PC-9 (cell line): Measurements from ENCODE around the gene RBP7. TPM values are rescaled to one million over a fixed set of nuclear protein-coding genes. Genes with fewer than 3 reads are reported as not detected.
"Not testable (repeated sequence)": the region's sequence is repeated elsewhere in the genome, so short reads cannot be mapped to it uniquely, and the experiment has no call there.

Experiments used
- BruUV-seq: library from RNA; stranded (reverse); fragments of 400-500 nt; replicated peaks from 2 replicates; lab custom pipeline; 2021; lab: Mats Ljungman, UMichigan
- CTCF ChIA-PET: fragments of 300-600 bp; sonication (Branson Sonifier 250); formaldehyde crosslinking; loops from one replicate; lab custom pipeline; 2022; ENCODE audit warnings: antibody characterized with exemption; lab: Charles Lee
- POLR2A ChIA-PET: fragments of 300-600 bp; sonication (Branson Sonifier 250); formaldehyde crosslinking; loops from one replicate; lab custom pipeline; 2022; ENCODE audit warnings: antibody characterized with exemption; ENCODE audit not compliant: unreplicated experiment; lab: Charles Lee
- DNase-seq, 2 experiments: peaks; one replicate each; pipeline versions ENCODE4 v3.0.0 to v3.0.0-alpha.2; 2015 to 2022; ENCODE audit warnings: mixed read lengths in 1 of 2
- H2AFZ ChIP-seq: fragments of 200-600 bp; sonication (generic); 2 replicates; pipeline ENCODE4 v1.8.1; 2017; ENCODE audit warnings: antibody characterized with exemption
- H3F3A ChIP-seq: fragments of 200-600 bp; sonication (generic); 2 replicates; pipeline ENCODE4 v1.8.1; 2017; ENCODE audit warnings: antibody characterized with exemption, mild to moderate bottlenecking, low read depth; ENCODE audit not compliant: insufficient read depth
- H3K27ac ChIP-seq: fragments of 200-600 bp; sonication (generic); 2 replicates; pipeline ENCODE4 v1.6.1; 2016; ENCODE audit warnings: mixed run types
- H3K27me3 ChIP-seq: fragments of 200-600 bp; sonication (generic); 2 replicates; pipeline ENCODE4 v1.6.1; 2016; ENCODE audit warnings: low read depth, mixed run types; ENCODE audit not compliant: insufficient read depth
- H3K36me3 ChIP-seq: fragments of 200-600 bp; sonication (generic); 2 replicates; pipeline ENCODE4 v1.6.1; 2016; ENCODE audit warnings: low read depth, mixed run types
- H3K4me1 ChIP-seq: fragments of 200-600 bp; sonication (generic); replicated peaks from 2 replicates; pipeline ENCODE4 v1.6.1; 2016; ENCODE audit warnings: mixed run types; ENCODE audit not compliant: insufficient read depth
- H3K4me2 ChIP-seq: fragments of 200-600 bp; sonication (generic); 2 replicates; pipeline ENCODE4 v1.6.1; 2017; ENCODE audit warnings: mixed run types
- H3K4me3 ChIP-seq: fragments of 200-600 bp; sonication (generic); 2 replicates; pipeline ENCODE4 v1.6.1; 2016; ENCODE audit warnings: mixed run types
- H3K79me2 ChIP-seq: fragments of 200-600 bp; sonication (generic); 2 replicates; pipeline ENCODE4 v1.6.1; 2017; ENCODE audit warnings: low read depth, mixed run types
- H3K9me2 ChIP-seq: fragments of 200-600 bp; sonication (generic); 2 replicates; pipeline ENCODE4 v1.8.1; 2017; ENCODE audit warnings: mild to moderate bottlenecking; ENCODE audit not compliant: insufficient read depth
- H3K9me3 ChIP-seq: fragments of 200-600 bp; sonication (generic); 2 replicates; pipeline ENCODE4 v1.8.1; 2016; ENCODE audit warnings: low read depth; ENCODE audit not compliant: insufficient read depth
- H4K20me1 ChIP-seq: fragments of 200-600 bp; sonication (generic); 2 replicates; pipeline ENCODE4 v1.8.1; 2017; ENCODE audit not compliant: insufficient read depth
- EZH2 ChIP-seq: fragments of 200-600 bp; sonication (generic); IDR thresholded peaks from 2 replicates; pipeline ENCODE4 v1.8.0; 2017; ENCODE audit warnings: antibody characterized with exemption, low read depth
- intact Hi-C: fragments of 100-400 bp; cut with micrococcal nuclease; formaldehyde crosslinking; loops from one replicate; pipeline ENCODE4 v1.10.0; 2022; ENCODE audit not compliant: unreplicated experiment
- total RNA-seq: library from RNA; stranded (reverse); gene quantifications from 2 replicates; pipeline ENCODE4 v1.2.3, GENCODE V29; 2021
- TF ChIP-seq, protein P1 (sequence below): fragments of 200-600 bp; sonication (generic); conservative IDR thresholded peaks from 2 replicates; pipeline ENCODE4 v1.6.1; 2017; ENCODE audit warnings: mixed run types, antibody characterized with exemption, mild to moderate bottlenecking, moderate library complexity

The RBP7 gene
- total RNA-seq, 1 experiment from 2014 or later, result 0.61 TPM

DNA sequence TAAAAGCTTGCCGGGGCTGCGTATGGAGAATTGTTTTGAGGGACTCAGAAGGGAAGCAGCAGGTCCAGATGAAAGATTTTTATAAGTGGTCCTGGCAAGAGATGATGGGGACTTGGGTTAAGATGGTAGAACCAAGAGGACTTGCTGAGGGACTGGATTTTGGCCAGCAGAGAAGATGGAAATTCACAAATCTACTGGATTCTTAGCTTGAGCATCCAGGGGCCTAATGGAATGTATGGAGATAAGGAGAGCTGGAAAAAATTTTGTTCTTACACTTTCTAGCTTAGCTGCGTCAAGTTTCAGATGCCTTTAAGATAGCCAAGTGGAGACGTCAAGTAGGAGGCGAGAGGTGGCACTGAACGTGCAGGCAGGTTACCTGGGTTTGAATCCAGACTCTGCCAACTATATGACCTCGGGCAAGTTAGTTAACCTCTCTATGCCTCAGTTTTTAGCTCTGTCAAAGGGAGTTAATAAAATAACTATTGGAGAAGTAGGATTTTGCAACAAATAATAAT, 3.4 kb upstream of the RBP7 start:
- BruUV-seq, result no TSS peak
- Histone ChIP-seq H3K9me2 (no peaks in the 10 kb centered on the region), H3K27ac (no peak overlapping the region), H3F3A (no peaks in the 10 kb centered on the region), H2AFZ (no peak overlapping the region), H3K79me2 (no peaks in the 10 kb centered on the region), H3K4me2 (no peak overlapping the region), H3K27me3 (no peaks in the 10 kb centered on the region), H4K20me1 (no peaks in the 10 kb centered on the region), H3K36me3 (no peaks in the 10 kb centered on the region), H3K9me3 (no peaks in the 10 kb centered on the region), H3K4me1 (no peaks in the 10 kb centered on the region), H3K4me3 (no peak overlapping the region)
- DNase-seq, result no peak
- ChIA-PET CTCF (no interaction called here), POLR2A (no interaction called here)
- TF ChIP-seq, protein P1, sequence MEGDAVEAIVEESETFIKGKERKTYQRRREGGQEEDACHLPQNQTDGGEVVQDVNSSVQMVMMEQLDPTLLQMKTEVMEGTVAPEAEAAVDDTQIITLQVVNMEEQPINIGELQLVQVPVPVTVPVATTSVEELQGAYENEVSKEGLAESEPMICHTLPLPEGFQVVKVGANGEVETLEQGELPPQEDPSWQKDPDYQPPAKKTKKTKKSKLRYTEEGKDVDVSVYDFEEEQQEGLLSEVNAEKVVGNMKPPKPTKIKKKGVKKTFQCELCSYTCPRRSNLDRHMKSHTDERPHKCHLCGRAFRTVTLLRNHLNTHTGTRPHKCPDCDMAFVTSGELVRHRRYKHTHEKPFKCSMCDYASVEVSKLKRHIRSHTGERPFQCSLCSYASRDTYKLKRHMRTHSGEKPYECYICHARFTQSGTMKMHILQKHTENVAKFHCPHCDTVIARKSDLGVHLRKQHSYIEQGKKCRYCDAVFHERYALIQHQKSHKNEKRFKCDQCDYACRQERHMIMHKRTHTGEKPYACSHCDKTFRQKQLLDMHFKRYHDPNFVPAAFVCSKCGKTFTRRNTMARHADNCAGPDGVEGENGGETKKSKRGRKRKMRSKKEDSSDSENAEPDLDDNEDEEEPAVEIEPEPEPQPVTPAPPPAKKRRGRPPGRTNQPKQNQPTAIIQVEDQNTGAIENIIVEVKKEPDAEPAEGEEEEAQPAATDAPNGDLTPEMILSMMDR, result no peak
- no peak for TF ChIP-seq EZH2
- intact Hi-C loops, result no loop called here

- no peaks in the 10 kb centered on the region for H4K20me1 ChIP-seq
- no peaks in the 10 kb centered on the region for H3K36me3 ChIP-seq
- H3K4me3 ChIP-seq, result no peak overlapping the region
- H3K4me1 ChIP-seq, result no peaks in the 10 kb centered on the region
- no peak overlapping the region for H2AFZ ChIP-seq
- POLR2A ChIA-PET, result interaction anchor here (0.7 kb wide), 1 partner anchor 36 kb away, joined by 3 read pairs; no protein-coding TSS in a partner anchor
- H3K27me3 ChIP-seq, result no peaks in the 10 kb centered on the region
- no peaks in the 10 kb centered on the region for H3K9me3 ChIP-seq
- DNase-seq, result no peak
- intact Hi-C loops, result no loop called here
- TF ChIP-seq EZH2, result no peak
- TF ChIP-seq, protein P1, result no peak
- H3K9me2 ChIP-seq, result no peaks in the 10 kb centered on the region
- no peaks in the 10 kb centered on the region for H3F3A ChIP-seq
- H3K27ac ChIP-seq, result no peak overlapping the region
- no peaks in the 10 kb centered on the region for H3K79me2 ChIP-seq
- H3K4me2 ChIP-seq, result no peak overlapping the region
- BruUV-seq, result no TSS peak
- CTCF ChIA-PET, result no interaction called here
Observed at GRCh38 chr1:10001016-10001665, 4.1 kb downstream of the RBP7 start.

GRCh38 chr1:10005248-10005647, 8.2 kb downstream of the RBP7 start:
- H3K27me3 ChIP-seq, H4K20me1 ChIP-seq, H3K4me2 ChIP-seq, H3K9me2 ChIP-seq, H3K36me3 ChIP-seq, H3K79me2 ChIP-seq, H3F3A ChIP-seq, H3K9me3 ChIP-seq, CTCF ChIA-PET, H2AFZ ChIP-seq, H3K4me3 ChIP-seq, DNase-seq, BruUV-seq, intact Hi-C loops, H3K27ac ChIP-seq, H3K4me1 ChIP-seq: not testable (repeated sequence)
- POLR2A ChIA-PET, result interaction anchor here (0.7 kb wide), 1 partner anchor 54 kb away, joined by 19 read pairs; no protein-coding TSS in a partner anchor
